GM12878 (cell line): ENCODE measurements around the gene PLXND1. TPM values are rescaled to one million over a fixed set of nuclear protein-coding genes. Genes with fewer than 3 reads are reported as not detected.

Source experiments
- ATAC-seq: fragments of 200-7000 bp; cut with Tn5 transposase; 3 replicates; pipeline ENCODE4 v1.9.1; 2020; ENCODE audit warnings: mild to moderate bottlenecking, moderate library complexity
- BruUV-seq: library from RNA; stranded (reverse); fragments of 400-500 nt; replicated peaks from 2 replicates; lab custom pipeline; 2021; lab: Mats Ljungman, UMichigan
- CTCF ChIA-PET: fragments of 300-600 bp; sonication (Branson Sonifier 250); formaldehyde crosslinking; extraction: SDS; loops from one replicate; lab custom pipeline; 2021; ENCODE audit warnings: inconsistent platforms; lab: Yijun Ruan, JAX
- POLR2A ChIA-PET: fragments of 350-600 bp; formaldehyde crosslinking; extraction: SDS; loops from one replicate; lab custom pipeline; 2021; ENCODE audit warnings: inconsistent platforms; lab: Charles Lee
- RAD21 ChIA-PET: fragments of 300-600 bp; sonication (Branson Sonifier 250); formaldehyde crosslinking; loops from one replicate; lab custom pipeline; 2023; ENCODE audit warnings: antibody characterized with exemption; ENCODE audit not compliant: unreplicated experiment; lab: Charles Lee
- SMC1A ChIA-PET: fragments of 300-600 bp; sonication (Branson Sonifier 250); formaldehyde crosslinking; loops from one replicate; lab custom pipeline; 2023; ENCODE audit not compliant: unreplicated experiment, uncharacterized antibody; lab: Charles Lee
- DNase-seq: peaks from one replicate; pipeline ENCODE4 v3.0.0-alpha.2; 2011; ENCODE audit warnings: low read depth, low spot score
- FAIRE-seq: peaks from 3 replicates; lab custom pipeline; 2011; peaks lifted over from hg19 to GRCh38; lab: Jason Lieb, UNC
- H2AFZ ChIP-seq: 2 replicates; pipeline ENCODE4 v1.6.0; 2011; ENCODE audit warnings: low read depth, low read length, control low read depth; ENCODE audit not compliant: control insufficient read depth
- H3K27ac ChIP-seq: 2 replicates; pipeline ENCODE4 v1.5.1; 2011; ENCODE audit warnings: control low read depth; ENCODE audit not compliant: control insufficient read depth, insufficient read depth
- H3K27me3 ChIP-seq, 2 experiments: replicated peaks in 1 of 2; 2 replicates each; pipeline versions ENCODE4 v1.6.0 to v1.6.1; 2011; ENCODE audit warnings: low read length in 1 of 2; ENCODE audit not compliant: control insufficient read depth in 2 of 2, insufficient read depth in 2 of 2
- H3K36me3 ChIP-seq, 2 experiments: 2 replicates each; pipeline ENCODE4 v1.5.1; 2011; ENCODE audit warnings: low read length in 1 of 2; ENCODE audit not compliant: control insufficient read depth in 2 of 2, insufficient read depth in 2 of 2
- H3K4me1 ChIP-seq: 2 replicates; pipeline ENCODE4 v1.6.1; 2011; ENCODE audit warnings: mild to moderate bottlenecking, low read length, moderate library complexity, mixed read lengths; ENCODE audit not compliant: control insufficient read depth, insufficient read depth
- H3K4me2 ChIP-seq: 2 replicates; pipeline ENCODE4 v1.6.0; 2011; ENCODE audit warnings: control low read depth; ENCODE audit not compliant: control insufficient read depth, insufficient read depth
- H3K4me3 ChIP-seq: fragments of 200-600 bp; sonication (generic); 2 replicates; pipeline ENCODE4 v1.5.1; 2016
- H3K79me2 ChIP-seq: 2 replicates; pipeline ENCODE4 v1.6.0; 2011; ENCODE audit warnings: low read length; ENCODE audit not compliant: control insufficient read depth, insufficient read depth
- H3K9ac ChIP-seq: 2 replicates; pipeline ENCODE4 v1.8.0; 2011; ENCODE audit warnings: low read length, control low read depth, mixed read lengths; ENCODE audit not compliant: control insufficient read depth, insufficient read depth
- H3K9me3 ChIP-seq: replicated peaks from 3 replicates; pipeline ENCODE4 v1.5.1; 2011; ENCODE audit warnings: mild to moderate bottlenecking, low read length; ENCODE audit not compliant: control insufficient read depth, insufficient read depth
- H4K20me1 ChIP-seq: 2 replicates; pipeline ENCODE4 v1.6.0; 2011; ENCODE audit not compliant: control insufficient read depth, insufficient read depth
- EGR1 ChIP-seq, 2 experiments: IDR thresholded peaks; 1 replicate in 1 of 2; 2 replicates in 1 of 2; pipeline ENCODE4 v1.6.1; 2011 to 2012; ENCODE audit warnings: low read depth in 2 of 2, low read length in 2 of 2, borderline replicate concordance in 1 of 2, mild to moderate bottlenecking in 1 of 2, moderate library complexity in 1 of 2
- MEF2A ChIP-seq: IDR thresholded peaks from 2 replicates; pipeline ENCODE4 v1.6.1; 2011; ENCODE audit warnings: low read depth, mild to moderate bottlenecking, low read length, moderate library complexity; ENCODE audit not compliant: insufficient read depth
- MLLT1 ChIP-seq: fragments of 450-650 bp; IDR thresholded peaks from 2 replicates; pipeline ENCODE4 v1.6.1; 2016; ENCODE audit warnings: mild to moderate bottlenecking
- MTA2 ChIP-seq: fragments of 450-650 bp; IDR thresholded peaks from 2 replicates; pipeline ENCODE4 v1.6.1; 2016; ENCODE audit warnings: low read depth, mild to moderate bottlenecking, moderate library complexity
- RAD21 ChIP-seq: IDR thresholded peaks from 2 replicates; pipeline ENCODE4 v1.6.1; 2011; ENCODE audit warnings: mild to moderate bottlenecking, low read depth, low read length, moderate library complexity; ENCODE audit not compliant: insufficient read depth
- SMC3 ChIP-seq: IDR thresholded peaks from 2 replicates; pipeline ENCODE4 v1.6.1; 2011; ENCODE audit warnings: low read length, improper control_type of control experiment, borderline replicate concordance
- YY1 ChIP-seq: IDR thresholded peaks from 2 replicates; pipeline ENCODE4 v1.6.1; 2011; ENCODE audit warnings: low read depth, mild to moderate bottlenecking, low read length
- WGBS: methylation state at CpG from one replicate; pipeline ENCODE4 v1.1.6; 2016; ENCODE audit warnings: low lambda C conversion rate; ENCODE audit not compliant: insufficient replicate concordance, insufficient coverage; ENCODE audit errors: missing lambda C conversion rate; 5-methylcytosine and 5-hydroxymethylcytosine counted together
- in situ Hi-C: fragments of 300-500 bp; cut with MboI; formaldehyde crosslinking; loops from 9 replicates; pipeline ENCODE4 v1.14.3; 2018; ENCODE audit warnings: mixed read lengths
- intact Hi-C: fragments of 100-400 bp; cut with micrococcal nuclease; formaldehyde crosslinking; loops from one replicate; pipeline ENCODE4 v1.14.2; 2022; ENCODE audit not compliant: unreplicated experiment
- polyA plus RNA-seq, 11 experiments: library from polyadenylated mRNA; depleted of rRNA in 4 of 11; unstranded in 6 of 11; stranded (reverse) in 5 of 11; fragments of >200 nt; fragmentation: Nextera tagmentation in 4 of 11; fragmentation: Illumina TruSeq in 1 of 11; extraction: Ambion mirVana in 4 of 11; extraction: Trizol in 1 of 11; gene quantifications; 1 replicate in 1 of 11; 2 replicates in 10 of 11; pipeline versions ENCODE4 v1.2.1 to v1.2.3, GENCODE V29; 2011 to 2016; ENCODE audit warnings: inconsistent platforms in 2 of 11, missing spikeins in 2 of 11, low read depth in 1 of 11
- total RNA-seq, 4 experiments: library from RNA; depleted of rRNA in 3 of 4; stranded (reverse); fragments of >200 nt in 3 of 4; fragmentation: Illumina TruSeq in 1 of 4; extraction: Trizol in 1 of 4; gene quantifications; 2 replicates each; pipeline versions ENCODE4 v1.2.1 to v1.2.3, GENCODE V29; 2013 to 2021
- TF ChIP-seq, protein P1 (sequence below), 3 experiments: IDR thresholded peaks in 2 of 3; conservative IDR thresholded peaks in 1 of 3; 2 replicates each; pipeline ENCODE4 v1.5.1; 2011; ENCODE audit warnings: low read depth in 3 of 3, low read length in 3 of 3, mild to moderate bottlenecking in 3 of 3, control low read depth in 2 of 3, moderate library complexity in 2 of 3, inconsistent platforms in 1 of 3, mixed read lengths in 1 of 3; ENCODE audit not compliant: control insufficient read depth in 2 of 3, insufficient read depth in 1 of 3; ENCODE audit errors: extremely low read depth in 1 of 3

PLXND1 gene
- total and polyA plus RNA-seq, 10 of the 15 experiments (the other 5 are each of a cell fraction or from before 2014, with no cell fraction given) = 0.01 to 2.3 (median 0.72) TPM; not detected in 7

GRCh38 chr3:129650256-129650872 lies 43.9 kb upstream of the PLXND1 start:
- Histone ChIP-seq H4K20me1 (no peaks in the 10 kb centered on the region), H2AFZ (no peak overlapping the region; the same call in 1 of the 2 replicates), H3K4me2 (no peak overlapping the region), H3K4me3 (no peak overlapping the region), H3K36me3 (peaks cover 0 to 3% of the 10 kb centered on the region in 2 experiments; a peak in 1 of 4 replicates), H3K9ac (no peak overlapping the region), H3K4me1 (no peaks in the 10 kb centered on the region), H3K79me2 (no peaks in the 10 kb centered on the region), H3K27me3 (no peaks in the 10 kb centered on the region), H3K27ac (no peak overlapping the region), H3K9me3 (no peaks in the 10 kb centered on the region)
- intact Hi-C loops = loop anchor here (1.0 to 10.0 kb wide), 5 partner anchors 175 to 444 kb away; no protein-coding TSS in a partner anchor
- FAIRE-seq = peak; percentile 52
- no TSS peak for BruUV-seq
- ChIA-PET RAD21 (interaction anchor here (1.4 to 2.2 kb wide), 5 partner anchors 160 to 267 kb away, joined by 4 to 18 read pairs (median 6); no protein-coding TSS in a partner anchor), SMC1A (interaction anchor here (0.6 to 5.1 kb wide), 12 partner anchors 12 to 334 kb away, joined by 3 to 83 read pairs (median 4); no protein-coding TSS in a partner anchor), CTCF (interaction anchor here (0.7 to 5.5 kb wide), 15 partner anchors 13 to 295 kb away, joined by 3 to 151 read pairs (median 3); no protein-coding TSS in a partner anchor), POLR2A (no interaction called here)
- no peak for DNase-seq
- in situ Hi-C loops = loop anchor here (5.0 kb wide), 2 partner anchors 172 to 282 kb away; no protein-coding TSS in a partner anchor
- peak; percentile 85 for ATAC-seq
- peak; percentile 89 for TF ChIP-seq RAD21
- TF ChIP-seq MLLT1 = no peak
- TF ChIP-seq YY1 = 0 out of 2 replicates have a peak, but pooled peaks have one; percentile 36
- peak in 1 of 2 experiments; percentile 63; a peak in 1 of 3 replicates for TF ChIP-seq EGR1 (IDR thresholded peaks at IDR 0.05; ENCODE audit: borderline replicate concordance in 1 of 2, low read depth in 2 of 2, low read length in 2 of 2)
- TF ChIP-seq, protein P1, sequence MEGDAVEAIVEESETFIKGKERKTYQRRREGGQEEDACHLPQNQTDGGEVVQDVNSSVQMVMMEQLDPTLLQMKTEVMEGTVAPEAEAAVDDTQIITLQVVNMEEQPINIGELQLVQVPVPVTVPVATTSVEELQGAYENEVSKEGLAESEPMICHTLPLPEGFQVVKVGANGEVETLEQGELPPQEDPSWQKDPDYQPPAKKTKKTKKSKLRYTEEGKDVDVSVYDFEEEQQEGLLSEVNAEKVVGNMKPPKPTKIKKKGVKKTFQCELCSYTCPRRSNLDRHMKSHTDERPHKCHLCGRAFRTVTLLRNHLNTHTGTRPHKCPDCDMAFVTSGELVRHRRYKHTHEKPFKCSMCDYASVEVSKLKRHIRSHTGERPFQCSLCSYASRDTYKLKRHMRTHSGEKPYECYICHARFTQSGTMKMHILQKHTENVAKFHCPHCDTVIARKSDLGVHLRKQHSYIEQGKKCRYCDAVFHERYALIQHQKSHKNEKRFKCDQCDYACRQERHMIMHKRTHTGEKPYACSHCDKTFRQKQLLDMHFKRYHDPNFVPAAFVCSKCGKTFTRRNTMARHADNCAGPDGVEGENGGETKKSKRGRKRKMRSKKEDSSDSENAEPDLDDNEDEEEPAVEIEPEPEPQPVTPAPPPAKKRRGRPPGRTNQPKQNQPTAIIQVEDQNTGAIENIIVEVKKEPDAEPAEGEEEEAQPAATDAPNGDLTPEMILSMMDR (IDR thresholded peaks at IDR 0.05 in 2 of 3, conservative IDR thresholded peaks at IDR 0.05 in 1 of 3; ENCODE audit: control insufficient read depth in 2 of 3, extremely low read depth in 1 of 3, insufficient read depth in 1 of 3, low read depth in 3 of 3, low read length in 3 of 3) = peak; percentile 63 to 82 (median 69); a peak in 5 of 6 replicates
- 0 out of 2 replicates have a peak, but pooled peaks have one; percentile 5 for TF ChIP-seq MEF2A
- TF ChIP-seq MTA2 = no peak
- TF ChIP-seq SMC3 = peak; percentile 90; the same call in 1 of the 2 replicates
- WGBS = 18% methylated on average over 7 of the region's 7 CpGs
